ENCODE data around the gene PTPRT.

The PTPRT gene

DNA sequence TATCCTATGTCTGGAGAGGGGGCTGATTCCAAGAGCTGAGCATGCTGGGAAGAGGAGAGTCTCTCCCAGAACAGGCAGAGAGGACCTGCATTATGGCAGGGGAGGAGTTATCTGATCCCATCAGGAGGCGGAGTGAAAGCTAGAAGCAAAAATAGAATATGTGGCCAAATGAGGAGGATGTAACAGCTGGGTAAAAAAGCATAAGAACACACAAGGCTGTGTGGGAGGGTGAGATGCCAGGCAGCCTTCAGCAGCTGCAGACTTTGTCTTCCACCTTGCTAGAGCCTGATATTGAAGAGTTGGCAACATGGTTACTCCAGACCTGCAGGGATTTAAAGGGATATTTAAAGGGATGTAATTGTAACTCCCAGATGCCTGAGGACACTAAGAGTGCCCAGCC is 167.1 kb downstream of the PTPRT start:
- DNase-seq (ENCODE audit: low spot score) = no peak

GRCh38 chr20:43022081-43022480 is 167.6 kb downstream of the PTPRT start:
- no peak for DNase-seq (ENCODE audit: low spot score)

DNA sequence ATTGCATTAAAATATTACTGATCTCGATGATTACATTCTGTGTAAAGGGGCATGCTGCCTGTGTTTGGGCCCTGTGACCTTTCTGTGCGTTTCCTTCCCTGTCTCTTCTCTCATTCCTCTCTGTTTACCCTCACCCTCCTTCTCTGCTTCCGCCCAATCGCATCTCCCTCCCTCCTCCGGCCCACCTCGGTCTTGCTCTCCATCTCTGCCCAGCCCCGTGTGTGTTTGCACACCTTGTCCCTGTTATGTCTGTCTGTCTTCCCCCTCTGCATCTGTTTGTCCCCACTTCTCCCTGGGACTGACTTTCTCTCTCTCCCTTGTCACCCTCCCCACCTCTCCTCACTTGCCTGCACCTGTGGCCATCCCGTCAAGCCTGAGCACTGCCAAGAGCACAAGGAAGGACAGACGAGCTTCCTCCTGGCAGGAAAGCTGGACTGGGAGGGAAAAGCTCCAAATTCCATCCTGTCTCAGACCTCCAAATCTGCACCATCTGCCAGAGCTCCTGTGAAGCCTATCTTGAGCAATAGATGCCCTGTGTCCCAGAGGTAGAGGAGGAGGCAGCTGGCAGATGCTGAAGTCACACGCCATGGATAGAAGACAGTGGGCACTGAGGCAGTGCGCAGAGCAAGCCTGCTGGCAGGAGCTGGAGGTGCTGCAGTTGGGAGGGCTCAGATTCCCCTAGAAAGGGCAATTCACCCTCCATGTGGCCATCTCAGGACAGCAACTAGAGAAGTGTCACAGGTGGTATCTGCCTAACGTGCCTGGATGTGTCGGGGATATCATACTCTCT is 172.3 kb downstream of the PTPRT start:
- DNase-seq (ENCODE audit: low spot score) = no peak

DNA sequence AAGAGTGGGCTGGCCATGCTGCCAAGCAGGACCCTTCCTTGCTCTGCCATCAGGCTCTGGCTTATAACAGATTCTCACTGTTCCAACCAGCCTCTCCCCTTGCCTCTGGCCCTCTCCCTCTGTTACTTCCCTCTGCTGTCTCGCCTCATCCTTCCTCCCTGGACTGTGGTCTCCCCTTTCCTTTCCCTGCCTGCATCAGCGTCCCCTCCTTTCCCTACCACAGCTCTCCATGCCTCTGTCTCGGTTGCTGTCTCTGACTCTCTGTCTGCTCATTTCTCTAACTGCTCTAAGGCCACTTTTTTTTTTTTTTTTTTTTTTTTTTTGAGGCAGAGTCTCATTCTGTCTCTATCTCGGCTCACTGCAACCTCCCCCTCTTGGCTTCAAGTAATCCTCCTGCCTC is 173.4 kb downstream of the PTPRT start:
- no peak for DNase-seq (ENCODE audit: low spot score)

- DNase-seq (ENCODE audit: low spot score) = no peak
Measured at GRCh38 chr20:43015566-43015965, 174.1 kb downstream of the PTPRT start.

DNA sequence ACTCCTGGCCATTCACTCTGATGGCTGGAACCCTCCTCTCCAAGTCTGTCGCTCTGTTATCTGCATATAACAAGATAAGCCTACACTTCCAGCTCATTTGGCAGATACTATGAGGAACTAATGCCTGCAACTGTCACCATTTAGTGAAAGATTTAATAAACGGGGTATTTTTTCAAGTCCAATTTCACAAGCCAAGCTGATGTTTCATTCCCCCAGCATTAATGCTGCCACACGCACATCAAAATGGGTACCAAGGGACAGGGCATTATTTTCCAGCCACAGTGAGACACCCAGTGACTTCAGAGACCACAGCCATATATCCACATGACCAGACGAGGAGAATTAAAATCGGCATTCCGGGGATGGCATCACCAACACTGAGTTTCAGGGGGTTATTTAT is 175.5 kb downstream of the PTPRT start:
- no peak for DNase-seq (ENCODE audit: low spot score)

GRCh38 chr20:43011491-43011890 is 178.2 kb downstream of the PTPRT start:
- no peak for DNase-seq (ENCODE audit: low spot score)

- no peak for DNase-seq (ENCODE audit: low spot score)
Measured at GRCh38 chr20:43009532-43009931, 180.2 kb downstream of the PTPRT start.

DNA sequence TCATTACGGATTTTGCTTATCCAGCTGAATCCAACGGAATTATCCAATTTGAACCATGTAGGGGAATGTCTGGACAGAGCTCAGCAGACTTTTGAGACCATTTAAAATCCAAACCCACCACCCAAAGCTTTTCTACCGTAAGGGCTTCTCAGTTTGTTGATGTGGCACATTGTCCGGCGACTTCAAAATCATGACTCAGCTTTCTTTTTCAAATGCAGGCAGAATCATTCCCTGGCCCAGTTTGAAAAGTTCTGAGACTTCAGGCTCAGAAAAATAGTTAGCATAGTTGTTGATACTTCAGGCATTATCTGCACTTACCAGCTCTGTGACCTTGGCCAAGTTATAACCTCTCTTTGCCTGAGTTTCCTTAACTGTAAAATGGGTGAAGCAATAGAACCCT is 182.2 kb downstream of the PTPRT start:
- no peak for DNase-seq (ENCODE audit: low spot score)

GRCh38 chr20:43006651-43007375 is 182.9 kb downstream of the PTPRT start:
- DNase-seq (ENCODE audit: low spot score) = no peak

- no peak for DNase-seq (ENCODE audit: low spot score)
Measured at GRCh38 chr20:43003318-43003944, 186.3 kb downstream of the PTPRT start.

DNA sequence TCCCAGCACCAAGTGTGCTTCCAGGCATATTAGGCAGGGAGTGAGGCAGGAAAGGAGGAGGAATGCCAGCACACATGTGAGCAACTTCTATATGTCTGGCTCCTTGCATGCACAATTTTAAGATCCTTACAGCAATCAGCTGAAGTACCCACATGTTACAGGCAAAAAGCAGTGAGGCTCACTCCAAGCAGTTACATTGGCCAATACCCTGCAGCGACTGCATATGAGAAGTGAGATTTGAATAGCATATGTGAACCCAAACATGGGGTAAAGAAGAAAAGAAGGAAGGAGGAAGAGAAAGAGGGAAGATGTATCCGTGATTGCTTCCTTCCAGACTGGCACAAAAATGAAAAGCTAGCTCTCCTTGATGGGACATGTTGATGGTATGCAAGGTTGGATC is 193.6 kb downstream of the PTPRT start:
- no peak for DNase-seq (ENCODE audit: low spot score)

- DNase-seq (ENCODE audit: low spot score) = no peak
Measured at GRCh38 chr20:42988319-42988718, 201.4 kb downstream of the PTPRT start.

DNA sequence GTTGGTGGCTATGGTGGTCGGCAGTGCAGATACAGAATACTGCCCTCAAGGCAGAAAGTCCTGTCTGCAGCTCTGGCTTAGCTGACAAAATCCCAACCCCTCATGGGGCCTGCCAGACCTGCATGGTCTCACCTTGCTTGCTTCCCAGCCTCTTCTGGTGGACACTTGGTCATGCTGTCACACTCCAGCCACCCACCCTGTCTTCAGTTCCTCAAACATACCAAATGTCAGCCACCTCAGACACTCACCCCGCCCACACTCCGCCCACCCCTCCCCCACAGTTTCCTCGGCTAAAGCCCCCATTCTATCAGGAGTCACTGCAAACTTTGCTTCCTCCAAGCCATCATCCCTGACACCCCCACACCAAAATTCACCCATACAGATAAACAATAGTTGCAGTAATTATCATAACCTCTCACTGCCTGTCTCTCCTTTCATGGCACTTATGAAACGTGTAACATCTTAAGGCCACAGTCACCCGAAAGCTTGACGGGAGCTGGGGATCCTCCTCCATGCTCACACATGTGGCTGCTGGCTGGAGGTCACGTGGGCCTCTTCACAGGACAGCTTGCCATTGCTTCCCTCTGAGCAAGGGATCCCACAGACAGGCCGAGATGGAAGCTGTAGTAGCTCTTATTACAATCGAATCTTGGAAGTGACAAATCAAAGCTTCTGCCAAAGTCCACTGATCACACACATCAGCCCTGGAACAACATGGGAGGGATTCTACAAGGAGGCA is 202.2 kb downstream of the PTPRT start:
- no peak for DNase-seq (ENCODE audit: low spot score)

- peak; percentile 11 for DNase-seq (ENCODE audit: low spot score)
Measured at GRCh38 chr20:42986143-42986773, 203.4 kb downstream of the PTPRT start.

- DNase-seq (ENCODE audit: low spot score) = no peak
Measured at GRCh38 chr20:42985628-42986027, 204.1 kb downstream of the PTPRT start.

DNA sequence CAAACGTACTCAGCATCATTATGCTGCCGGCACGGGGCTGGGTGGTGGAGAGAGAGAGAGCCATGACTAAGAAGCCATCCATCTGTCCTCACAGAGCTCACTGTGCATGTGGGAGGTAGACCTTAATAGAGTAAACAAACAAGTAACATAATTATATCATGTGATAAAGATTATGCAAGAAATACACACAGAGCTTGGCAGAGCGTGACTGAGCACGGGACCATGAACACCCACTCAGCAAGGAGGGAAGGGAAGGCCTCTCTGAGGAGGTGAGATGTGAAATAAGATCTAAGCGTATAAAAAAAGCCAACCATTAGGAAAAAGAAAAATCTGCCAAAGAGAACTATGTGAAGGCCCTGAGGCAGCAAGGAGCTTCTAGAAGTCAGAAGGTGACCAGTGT is 207.5 kb downstream of the PTPRT start:
- peak; percentile 66 for DNase-seq (ENCODE audit: low spot score)

DNA sequence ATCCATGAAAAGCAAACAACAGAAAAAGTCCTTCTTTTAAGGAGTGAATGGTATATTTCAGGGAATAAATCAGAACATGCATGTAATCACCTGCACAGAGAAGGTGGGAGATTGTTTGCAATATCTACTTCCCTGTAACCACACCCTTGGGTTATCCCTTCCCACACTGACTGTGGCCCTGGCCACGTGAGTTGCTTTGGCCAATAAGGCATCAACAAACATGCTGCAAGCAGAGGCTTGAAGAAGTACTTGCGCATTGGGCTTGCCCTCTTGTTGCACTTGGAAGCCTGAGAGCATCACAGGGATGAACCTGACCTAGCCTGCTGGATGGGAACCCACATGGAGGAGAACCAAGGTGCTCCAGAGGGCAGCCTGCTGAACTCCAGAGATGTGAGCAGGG is 208.5 kb downstream of the PTPRT start:
- no peak for DNase-seq (ENCODE audit: low spot score)

DNA sequence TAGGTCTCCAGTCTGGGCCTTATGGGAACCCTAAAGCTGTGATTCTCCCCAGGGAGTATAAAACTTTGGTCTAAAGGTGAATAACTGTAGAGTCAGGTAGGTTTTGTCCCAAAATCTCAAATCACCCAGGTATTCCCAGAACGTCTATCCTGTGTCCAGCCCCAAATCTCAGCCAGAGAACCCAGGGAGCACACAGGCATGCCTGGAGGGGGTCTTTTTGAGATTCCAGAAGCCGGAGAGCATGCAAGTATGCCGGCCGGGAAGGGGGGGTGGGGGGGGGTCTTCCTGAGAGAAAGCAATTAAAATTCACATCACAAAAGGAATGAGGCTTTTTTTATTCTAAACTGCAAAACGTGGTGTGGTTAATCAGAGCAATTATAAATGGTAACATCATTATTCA is 210.0 kb downstream of the PTPRT start:
- DNase-seq (ENCODE audit: low spot score) = no peak

- no peak for DNase-seq (ENCODE audit: low spot score)
Measured at GRCh38 chr20:42978184-42978974, 211.3 kb downstream of the PTPRT start.

GRCh38 chr20:42975974-42976373 is 213.7 kb downstream of the PTPRT start:
- DNase-seq (ENCODE audit: low spot score) = no peak

Data from Ammon's horn (tissue), 1 donor.